AG04449 (cell line): ENCODE measurements around the gene SGK2.

Experiments
- CTCF ChIA-PET: fragments of 350-600 bp; formaldehyde crosslinking; extraction: SDS; loops from one replicate; lab custom pipeline; 2021; ENCODE audit warnings: antibody characterized with exemption; lab: Yijun Ruan, JAX
- POLR2A ChIA-PET: fragments of 400-600, 350-600 bp; formaldehyde crosslinking; extraction: SDS; loops from one replicate; lab custom pipeline; 2020; ENCODE audit warnings: antibody characterized with exemption, inconsistent platforms; lab: Yijun Ruan, JAX
- DNase-seq: peaks from one replicate; pipeline ENCODE4 v3.0.0-alpha.2; 2010; ENCODE audit warnings: low read depth, low spot score
- H3K4me3 ChIP-seq: 2 replicates; pipeline ENCODE4 v1.5.1; 2011; ENCODE audit warnings: low read depth, mild to moderate bottlenecking, control low read depth, low read length
- TF ChIP-seq, protein P1 (sequence below): IDR thresholded peaks from one replicate; pipeline ENCODE4 v1.5.1; 2011; ENCODE audit warnings: mild to moderate bottlenecking, moderate library complexity, low read length, control low read depth, inconsistent platforms; ENCODE audit not compliant: insufficient read depth; ENCODE audit errors: missing control alignments

The SGK2 gene

DNA sequence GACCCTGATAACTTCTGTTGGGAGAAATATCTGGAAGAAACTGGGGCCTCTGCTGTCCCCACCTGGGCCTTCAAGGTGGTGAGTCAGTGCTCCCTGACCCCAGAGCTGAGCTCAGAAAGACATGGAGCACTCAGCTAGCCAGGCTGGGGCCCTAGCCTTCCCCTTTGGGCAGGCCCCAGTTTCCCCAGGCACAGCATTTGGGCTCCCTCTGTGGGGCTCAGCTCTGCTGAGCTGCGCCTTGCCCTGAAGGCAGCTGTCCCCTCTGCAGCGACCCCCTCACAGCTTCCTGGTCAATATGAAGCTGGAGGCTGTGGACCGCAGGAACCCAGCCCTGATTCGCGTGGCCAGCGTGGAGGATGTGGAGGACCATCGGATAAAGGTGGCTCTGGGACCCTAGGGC is 24.8 kb upstream of the SGK2 start:
- DNase-seq: no peak
- ChIA-PET CTCF (interaction anchor here (3.4 to 10.0 kb wide), 2 partner anchors 7 to 156 kb away, joined by 17 to 112 read pairs; no protein-coding TSS in a partner anchor), POLR2A (no interaction called here)
- TF ChIP-seq, protein P1, sequence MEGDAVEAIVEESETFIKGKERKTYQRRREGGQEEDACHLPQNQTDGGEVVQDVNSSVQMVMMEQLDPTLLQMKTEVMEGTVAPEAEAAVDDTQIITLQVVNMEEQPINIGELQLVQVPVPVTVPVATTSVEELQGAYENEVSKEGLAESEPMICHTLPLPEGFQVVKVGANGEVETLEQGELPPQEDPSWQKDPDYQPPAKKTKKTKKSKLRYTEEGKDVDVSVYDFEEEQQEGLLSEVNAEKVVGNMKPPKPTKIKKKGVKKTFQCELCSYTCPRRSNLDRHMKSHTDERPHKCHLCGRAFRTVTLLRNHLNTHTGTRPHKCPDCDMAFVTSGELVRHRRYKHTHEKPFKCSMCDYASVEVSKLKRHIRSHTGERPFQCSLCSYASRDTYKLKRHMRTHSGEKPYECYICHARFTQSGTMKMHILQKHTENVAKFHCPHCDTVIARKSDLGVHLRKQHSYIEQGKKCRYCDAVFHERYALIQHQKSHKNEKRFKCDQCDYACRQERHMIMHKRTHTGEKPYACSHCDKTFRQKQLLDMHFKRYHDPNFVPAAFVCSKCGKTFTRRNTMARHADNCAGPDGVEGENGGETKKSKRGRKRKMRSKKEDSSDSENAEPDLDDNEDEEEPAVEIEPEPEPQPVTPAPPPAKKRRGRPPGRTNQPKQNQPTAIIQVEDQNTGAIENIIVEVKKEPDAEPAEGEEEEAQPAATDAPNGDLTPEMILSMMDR: no peak
- no peak overlapping the region for H3K4me3 ChIP-seq

DNA sequence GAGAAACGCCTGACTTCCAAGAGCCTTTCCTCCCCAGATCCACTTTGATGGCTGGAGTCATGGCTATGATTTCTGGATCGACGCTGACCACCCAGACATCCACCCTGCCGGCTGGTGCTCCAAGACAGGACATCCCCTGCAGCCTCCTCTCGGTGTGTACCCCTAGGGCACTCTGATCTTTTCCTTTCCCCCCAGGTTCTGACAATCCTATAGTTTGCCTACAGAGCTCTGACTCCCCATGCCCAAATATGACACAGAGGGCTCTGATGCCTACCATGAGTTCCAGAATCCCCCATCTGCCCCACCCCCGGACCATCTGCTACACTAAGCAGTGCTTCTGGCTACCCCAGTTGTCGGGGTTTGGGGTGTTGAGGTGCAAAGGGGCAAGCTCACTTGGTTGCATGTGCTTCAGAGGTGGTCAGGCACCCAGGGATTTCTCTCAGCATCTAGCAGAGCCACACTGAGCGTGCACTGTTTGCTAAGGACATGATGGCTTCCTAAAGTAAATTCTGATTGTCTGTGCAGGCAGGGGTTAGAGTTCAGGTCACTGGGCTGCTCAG is 24.0 kb upstream of the SGK2 start:
- CTCF ChIA-PET: interaction anchor here (0.8 to 10.0 kb wide), 8 partner anchors 7 to 557 kb away, joined by 3 to 112 read pairs (median 48); no protein-coding TSS in a partner anchor
- TF ChIP-seq, protein P1: no peak
- DNase-seq: no peak
- POLR2A ChIA-PET: no interaction called here
- no peak overlapping the region for H3K4me3 ChIP-seq

DNA sequence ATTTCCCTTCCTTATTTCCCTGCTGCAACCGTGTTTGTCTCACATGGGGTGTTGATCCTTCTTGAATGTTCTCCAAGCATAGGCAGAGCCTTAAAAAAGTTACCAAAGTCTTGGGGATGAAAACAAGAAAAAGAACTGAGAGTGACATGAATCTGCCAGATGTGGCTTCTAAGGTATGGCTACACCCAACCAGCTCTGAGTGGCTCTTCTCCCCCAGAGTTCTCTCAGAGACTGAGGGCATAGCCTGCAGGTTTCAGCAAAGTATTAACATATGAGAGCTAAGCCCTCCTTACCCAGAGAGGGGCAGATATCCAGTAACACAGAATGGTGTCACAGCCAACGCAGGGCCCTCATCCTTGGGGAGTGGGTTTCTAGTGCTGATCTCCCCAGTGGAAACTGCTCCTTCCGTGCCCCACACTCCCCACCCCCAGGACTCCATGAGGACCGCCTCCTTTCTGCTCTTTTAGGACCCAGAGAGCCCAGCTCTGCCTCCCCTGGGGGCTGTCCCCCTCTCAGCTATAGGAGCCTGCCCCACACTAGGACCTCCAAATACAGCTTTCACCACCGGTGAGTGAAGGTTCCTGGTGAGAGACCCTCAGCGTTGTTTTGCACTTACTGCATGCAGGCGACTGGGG is 23.3 kb upstream of the SGK2 start:
- TF ChIP-seq, protein P1: no peak
- CTCF ChIA-PET: interaction anchor here (0.8 to 10.0 kb wide), 8 partner anchors 9 to 556 kb away, joined by 3 to 112 read pairs (median 48); no protein-coding TSS in a partner anchor
- POLR2A ChIA-PET: no interaction called here
- DNase-seq: no peak
- no peak overlapping the region for H3K4me3 ChIP-seq

DNA sequence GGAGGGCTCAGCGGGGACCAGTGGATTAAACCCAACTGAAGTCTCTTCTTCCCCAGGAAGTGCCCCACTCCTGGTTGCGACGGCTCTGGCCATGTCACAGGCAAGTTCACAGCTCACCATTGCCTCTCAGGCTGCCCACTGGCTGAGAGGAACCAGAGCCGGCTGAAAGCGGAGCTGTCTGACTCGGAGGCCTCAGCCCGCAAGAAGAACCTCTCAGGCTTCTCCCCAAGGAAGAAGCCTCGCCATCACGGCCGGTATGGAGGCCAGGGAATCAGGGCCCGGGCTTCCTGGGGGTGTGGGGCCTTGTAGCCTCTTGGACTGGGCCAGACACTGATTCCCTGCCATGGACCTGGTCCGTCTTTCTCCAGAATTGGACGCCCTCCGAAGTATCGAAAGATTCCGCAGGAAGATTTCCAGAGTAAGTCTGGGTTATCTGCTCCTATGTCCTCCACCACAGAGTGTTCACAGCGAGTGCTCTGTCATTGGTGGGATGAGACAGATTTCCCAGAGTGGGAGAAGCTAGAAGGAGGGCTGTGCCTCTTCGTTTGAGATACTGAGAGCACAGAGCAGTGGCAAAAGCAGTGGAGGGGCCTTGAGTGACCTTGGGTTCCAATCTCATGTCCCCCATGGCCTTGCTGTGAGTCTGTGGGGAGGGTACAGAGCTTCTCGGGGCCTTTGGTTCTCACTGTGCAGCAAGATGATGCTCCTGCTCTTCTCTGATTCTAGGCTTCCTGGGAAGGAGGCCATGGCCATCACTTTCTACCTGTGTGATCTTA is 22.6 kb upstream of the SGK2 start:
- H3K4me3 ChIP-seq: no peak overlapping the region
- ChIA-PET CTCF (interaction anchor here (0.9 to 10.0 kb wide), 15 partner anchors 10 to 585 kb away, joined by 3 to 112 read pairs (median 10); no protein-coding TSS in a partner anchor), POLR2A (no interaction called here)

DNA sequence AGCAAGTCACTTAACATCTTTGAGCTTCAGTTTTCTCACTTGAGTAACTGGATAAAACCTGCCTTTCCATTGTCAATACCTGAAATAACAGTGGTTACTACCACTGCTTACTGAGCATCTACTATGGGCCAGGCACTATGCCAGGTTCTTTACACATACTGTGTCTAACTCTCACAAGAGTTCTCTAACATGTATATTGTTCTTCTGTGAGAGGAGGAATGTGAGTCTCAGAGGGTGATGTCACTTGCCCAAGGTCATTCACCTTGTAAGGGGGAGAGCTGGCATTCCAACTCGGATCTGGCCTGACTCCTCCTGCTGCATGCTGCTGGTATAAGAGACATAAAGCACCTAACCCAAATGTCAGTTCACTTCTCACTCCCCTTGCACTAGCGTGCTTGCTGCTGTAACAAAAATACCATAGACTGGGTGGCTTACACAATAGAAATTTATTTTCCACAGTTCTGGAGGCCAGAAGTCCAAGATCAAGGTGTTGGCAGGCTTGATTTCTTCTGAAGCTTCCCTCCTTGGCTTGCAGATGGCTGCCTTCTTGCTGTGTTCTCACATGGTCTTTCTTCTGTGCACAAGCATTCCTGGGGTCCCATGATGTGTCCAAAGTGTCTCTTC is 21.9 kb upstream of the SGK2 start:
- POLR2A ChIA-PET: no interaction called here
- no peak for DNase-seq
- TF ChIP-seq, protein P1: no peak
- CTCF ChIA-PET: interaction anchor here (0.9 to 10.0 kb wide), 18 partner anchors 9 to 584 kb away, joined by 3 to 112 read pairs (median 10); no protein-coding TSS in a partner anchor
- H3K4me3 ChIP-seq: no peak overlapping the region

More for the DNA sequence above, 22.6 kb upstream of the SGK2 start:
- DNase-seq: no peak
- TF ChIP-seq, protein P1: no peak
